ENCODE data around the gene GXYLT2.

The GXYLT2 gene

DNA sequence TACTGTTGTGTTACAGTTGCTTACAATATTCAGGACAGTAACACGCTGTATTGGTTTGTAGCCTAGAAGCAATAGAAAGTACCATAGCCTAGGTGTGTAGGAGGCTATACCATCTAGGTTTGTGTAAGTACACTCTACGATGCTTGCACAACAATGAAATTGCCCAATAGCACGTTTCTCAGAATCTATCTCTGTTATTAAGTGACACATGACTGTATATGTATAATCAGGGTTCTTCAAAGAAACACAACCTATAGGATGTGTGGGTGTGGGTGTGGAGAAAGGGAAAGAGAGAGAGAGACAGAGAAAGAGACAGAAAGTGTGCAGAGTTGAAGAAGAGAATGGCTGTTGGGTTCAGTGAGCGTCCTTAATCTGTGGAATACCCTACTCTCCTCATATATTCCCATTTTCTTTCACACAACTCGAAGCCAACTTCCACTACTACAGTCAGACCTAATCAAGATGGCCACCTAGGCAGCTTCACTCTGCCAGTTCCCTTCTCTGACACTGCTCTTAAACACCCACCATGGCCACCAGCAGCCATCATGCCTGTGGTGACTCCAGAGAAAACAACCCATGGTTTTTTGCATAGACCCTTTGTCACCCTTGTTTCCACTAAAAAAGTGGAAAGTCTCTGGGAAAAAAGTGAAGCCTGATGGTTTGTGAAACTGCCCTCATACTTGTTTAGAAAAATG, 103.0 kb downstream of the GXYLT2 start:
- 95% methylated on average over 4 of the region's 5 CpGs for WGBS
- H2BK120ac ChIP-seq (ENCODE audit: low read depth, low read length): peak overlapping the region; percentile 34
- H2AK5ac ChIP-seq (ENCODE audit: low read length, severe bottlenecking): no peak overlapping the region
- H3K79me1 ChIP-seq (replicated peaks; ENCODE audit: low read length, poor library complexity, severe bottlenecking): no peaks in the 10 kb centered on the region
- peaks cover 7% of the 10 kb centered on the region for H3K9me3 ChIP-seq (ENCODE audit: control insufficient read depth, low read length)
- no peaks in the 10 kb centered on the region for H3K36me3 ChIP-seq (ENCODE audit: control insufficient read depth in 1 of 2, insufficient read depth in 2 of 2, low read depth in 1 of 2, low read length in 2 of 2)
- no peak overlapping the region for H3K9ac ChIP-seq (ENCODE audit: low read length)
- no peak overlapping the region for H2BK5ac ChIP-seq (ENCODE audit: low read depth, low read length, poor library complexity, severe bottlenecking)
- no peak for DNase-seq
- no peak overlapping the region for H3K14ac ChIP-seq (ENCODE audit: low read length in 2 of 2)
- H4K91ac ChIP-seq (ENCODE audit: low read length): no peak overlapping the region
- no peaks in the 10 kb centered on the region for H3K4me1 ChIP-seq (ENCODE audit: control insufficient read depth, insufficient read depth, low read depth, low read length)
- H3K4me3 ChIP-seq (ENCODE audit: insufficient read depth in 1 of 2, low read depth in 1 of 2, low read length in 2 of 2): no peak overlapping the region
- no peak overlapping the region for H2BK12ac ChIP-seq (ENCODE audit: low read length in 2 of 2)
- no peak overlapping the region for H3K4ac ChIP-seq (ENCODE audit: low read depth in 1 of 2, low read length in 2 of 2)
- no peak overlapping the region for H3K27ac ChIP-seq (ENCODE audit: low read length, poor library complexity, severe bottlenecking)
- no peak overlapping the region for H2BK15ac ChIP-seq (ENCODE audit: low read depth, poor library complexity, severe bottlenecking)
- no peak overlapping the region for H3K18ac ChIP-seq (ENCODE audit: low read depth in 1 of 2, low read length in 2 of 2)
- no peak overlapping the region for H3K23ac ChIP-seq (ENCODE audit: low read length in 2 of 2)
- H2AFZ ChIP-seq (ENCODE audit: low read depth, low read length): no peak overlapping the region
- no peaks in the 10 kb centered on the region for H3K27me3 ChIP-seq (ENCODE audit: control insufficient read depth in 1 of 2, insufficient read depth in 1 of 2, low read length in 2 of 2)
- no peak overlapping the region for H3K4me2 ChIP-seq (ENCODE audit: low read length, poor library complexity, severe bottlenecking)
- H4K8ac ChIP-seq (ENCODE audit: low read length): no peak overlapping the region

- Histone ChIP-seq H2BK5ac (ENCODE audit: low read depth, low read length, poor library complexity, severe bottlenecking) (no peak overlapping the region), H3K4me3 (ENCODE audit: insufficient read depth in 1 of 2, low read depth in 1 of 2, low read length in 2 of 2) (no peak overlapping the region), H3K36me3 (ENCODE audit: control insufficient read depth in 1 of 2, insufficient read depth in 2 of 2, low read depth in 1 of 2, low read length in 2 of 2) (no peaks in the 10 kb centered on the region), H4K91ac (ENCODE audit: low read length) (no peak overlapping the region), H3K14ac (ENCODE audit: low read length in 2 of 2) (no peak overlapping the region), H3K4me2 (ENCODE audit: low read length, poor library complexity, severe bottlenecking) (no peak overlapping the region), H3K4ac (ENCODE audit: low read depth in 1 of 2, low read length in 2 of 2) (no peak overlapping the region), H3K23ac (ENCODE audit: low read length in 2 of 2) (no peak overlapping the region), H2AK5ac (ENCODE audit: low read length, severe bottlenecking) (no peak overlapping the region), H2BK120ac (ENCODE audit: low read depth, low read length) (no peak overlapping the region), H2BK15ac (ENCODE audit: low read depth, poor library complexity, severe bottlenecking) (no peak overlapping the region), H3K9ac (ENCODE audit: low read length) (no peak overlapping the region), H2BK12ac (ENCODE audit: low read length in 2 of 2) (no peak overlapping the region), H3K27ac (ENCODE audit: low read length, poor library complexity, severe bottlenecking) (no peak overlapping the region), H3K18ac (ENCODE audit: low read depth in 1 of 2, low read length in 2 of 2) (no peak overlapping the region), H3K79me1 (replicated peaks; ENCODE audit: low read length, poor library complexity, severe bottlenecking) (no peaks in the 10 kb centered on the region), H2AFZ (ENCODE audit: low read depth, low read length) (no peak overlapping the region), H3K9me3 (ENCODE audit: control insufficient read depth, low read length) (no peaks in the 10 kb centered on the region), H3K27me3 (ENCODE audit: control insufficient read depth in 1 of 2, insufficient read depth in 1 of 2, low read length in 2 of 2) (no peaks in the 10 kb centered on the region), H4K8ac (ENCODE audit: low read length) (no peak overlapping the region), H3K4me1 (ENCODE audit: control insufficient read depth, insufficient read depth, low read depth, low read length) (peaks cover 4% of the 10 kb centered on the region)
- DNase-seq: no peak
- WGBS: 85% methylated on average over 2 of the region's 2 CpGs
Measured at GRCh38 chr3:72991522-72991921, 103.7 kb downstream of the GXYLT2 start.

- no peak overlapping the region for H2BK5ac ChIP-seq (ENCODE audit: low read depth, low read length, poor library complexity, severe bottlenecking)
- H3K4ac ChIP-seq (ENCODE audit: low read depth in 1 of 2, low read length in 2 of 2): no peak overlapping the region
- no peak overlapping the region for H2AFZ ChIP-seq (ENCODE audit: low read depth, low read length)
- H3K4me2 ChIP-seq (ENCODE audit: low read length, poor library complexity, severe bottlenecking): no peak overlapping the region
- no peak overlapping the region for H3K23ac ChIP-seq (ENCODE audit: low read length in 2 of 2)
- H3K27me3 ChIP-seq (ENCODE audit: control insufficient read depth in 1 of 2, insufficient read depth in 1 of 2, low read length in 2 of 2): no peaks in the 10 kb centered on the region
- DNase-seq: no peak
- H2BK12ac ChIP-seq (ENCODE audit: low read length in 2 of 2): no peak overlapping the region
- no peak overlapping the region for H3K4me3 ChIP-seq (ENCODE audit: insufficient read depth in 1 of 2, low read depth in 1 of 2, low read length in 2 of 2)
- no peak overlapping the region for H3K27ac ChIP-seq (ENCODE audit: low read length, poor library complexity, severe bottlenecking)
- H2BK15ac ChIP-seq (ENCODE audit: low read depth, poor library complexity, severe bottlenecking): no peak overlapping the region
- H3K79me1 ChIP-seq (replicated peaks; ENCODE audit: low read length, poor library complexity, severe bottlenecking): no peaks in the 10 kb centered on the region
- H3K4me1 ChIP-seq (ENCODE audit: control insufficient read depth, insufficient read depth, low read depth, low read length): peaks cover 4% of the 10 kb centered on the region
- no peak overlapping the region for H3K14ac ChIP-seq (ENCODE audit: low read length in 2 of 2)
- no peak overlapping the region for H3K18ac ChIP-seq (ENCODE audit: low read depth in 1 of 2, low read length in 2 of 2)
- H2AK5ac ChIP-seq (ENCODE audit: low read length, severe bottlenecking): no peak overlapping the region
- H4K91ac ChIP-seq (ENCODE audit: low read length): no peak overlapping the region
- H4K8ac ChIP-seq (ENCODE audit: low read length): no peak overlapping the region
- WGBS: 77% methylated on average over 6 of the region's 6 CpGs
- peaks cover 0 to 2% of the 10 kb centered on the region in 2 experiments for H3K36me3 ChIP-seq (ENCODE audit: control insufficient read depth in 1 of 2, insufficient read depth in 2 of 2, low read depth in 1 of 2, low read length in 2 of 2)
- H2BK120ac ChIP-seq (ENCODE audit: low read depth, low read length): no peak overlapping the region
- H3K9me3 ChIP-seq (ENCODE audit: control insufficient read depth, low read length): no peaks in the 10 kb centered on the region
- H3K9ac ChIP-seq (ENCODE audit: low read length): no peak overlapping the region
Measured at GRCh38 chr3:72993391-72993790, 105.5 kb downstream of the GXYLT2 start.

GRCh38 chr3:72995337-72995736, 107.5 kb downstream of the GXYLT2 start:
- no peak overlapping the region for H3K18ac ChIP-seq (ENCODE audit: low read depth in 1 of 2, low read length in 2 of 2)
- no peak overlapping the region for H2BK120ac ChIP-seq (ENCODE audit: low read depth, low read length)
- no peak overlapping the region for H3K14ac ChIP-seq (ENCODE audit: low read length in 2 of 2)
- H3K4me1 ChIP-seq (ENCODE audit: control insufficient read depth, insufficient read depth, low read depth, low read length): peaks cover 6% of the 10 kb centered on the region
- H3K4me3 ChIP-seq (ENCODE audit: insufficient read depth in 1 of 2, low read depth in 1 of 2, low read length in 2 of 2): no peak overlapping the region
- no peak overlapping the region for H2AK5ac ChIP-seq (ENCODE audit: low read length, severe bottlenecking)
- H3K4me2 ChIP-seq (ENCODE audit: low read length, poor library complexity, severe bottlenecking): no peak overlapping the region
- no peak overlapping the region for H2AFZ ChIP-seq (ENCODE audit: low read depth, low read length)
- no peaks in the 10 kb centered on the region for H3K9me3 ChIP-seq (ENCODE audit: control insufficient read depth, low read length)
- peaks cover 0 to 20% of the 10 kb centered on the region in 2 experiments for H3K36me3 ChIP-seq (ENCODE audit: control insufficient read depth in 1 of 2, insufficient read depth in 2 of 2, low read depth in 1 of 2, low read length in 2 of 2)
- no peak overlapping the region for H4K91ac ChIP-seq (ENCODE audit: low read length)
- H3K27me3 ChIP-seq (ENCODE audit: control insufficient read depth in 1 of 2, insufficient read depth in 1 of 2, low read length in 2 of 2): no peaks in the 10 kb centered on the region
- H3K23ac ChIP-seq (ENCODE audit: low read length in 2 of 2): no peak overlapping the region
- WGBS: 91% methylated on average over 9 of the region's 10 CpGs
- H3K27ac ChIP-seq (ENCODE audit: low read length, poor library complexity, severe bottlenecking): no peak overlapping the region
- no peaks in the 10 kb centered on the region for H3K79me1 ChIP-seq (replicated peaks; ENCODE audit: low read length, poor library complexity, severe bottlenecking)
- H3K9ac ChIP-seq (ENCODE audit: low read length): no peak overlapping the region
- H2BK12ac ChIP-seq (ENCODE audit: low read length in 2 of 2): no peak overlapping the region
- no peak overlapping the region for H3K4ac ChIP-seq (ENCODE audit: low read depth in 1 of 2, low read length in 2 of 2)
- no peak overlapping the region for H2BK15ac ChIP-seq (ENCODE audit: low read depth, poor library complexity, severe bottlenecking)
- H4K8ac ChIP-seq (ENCODE audit: low read length): no peak overlapping the region
- H2BK5ac ChIP-seq (ENCODE audit: low read depth, low read length, poor library complexity, severe bottlenecking): no peak overlapping the region
- DNase-seq: no peak
